Immature natural killer cell (primary cell): ENCODE measurements around the gene ZNF330. TPM values are rescaled to one million over a fixed set of nuclear protein-coding genes. Genes with fewer than 3 reads are reported as not detected.
"Not testable (repeated sequence)": the region's sequence is repeated elsewhere in the genome, so short reads cannot be mapped to it uniquely, and the experiment has no call there.

Source experiments
- DNase-seq, 3 donors: peaks; one replicate each; pipeline ENCODE4 v3.0.0; 2022; ENCODE audit warnings: mixed read lengths in 1 of 3
- H3K27ac Mint-ChIP-seq, 6 donors: one replicate each; pipeline ENCODE4 v1.8.0; 2020; ENCODE audit warnings: mixed read lengths in 6 of 6, mild to moderate bottlenecking in 5 of 6, inconsistent platforms in 4 of 6, moderate library complexity in 3 of 6
- H3K27me3 Mint-ChIP-seq, 3 donors: one replicate each; pipeline ENCODE4 v1.8.0; 2020 to 2021; ENCODE audit warnings: low read depth in 3 of 3, mild to moderate bottlenecking in 3 of 3, mixed read lengths in 3 of 3, moderate library complexity in 3 of 3, inconsistent platforms in 1 of 3
- H3K36me3 Mint-ChIP-seq, 3 donors: one replicate each; pipeline ENCODE4 v1.8.0; 2020; ENCODE audit warnings: mixed read lengths in 3 of 3, inconsistent platforms in 2 of 3, mild to moderate bottlenecking in 2 of 3
- H3K4me1 Mint-ChIP-seq, 2 donors: one replicate each; pipeline ENCODE4 v1.8.0; 2020; ENCODE audit warnings: inconsistent platforms in 2 of 2, mild to moderate bottlenecking in 2 of 2, mixed read lengths in 2 of 2, moderate library complexity in 1 of 2
- H3K4me3 Mint-ChIP-seq, 5 donors: one replicate each; pipeline ENCODE4 v1.8.0; 2020; ENCODE audit warnings: mild to moderate bottlenecking in 5 of 5, mixed read lengths in 5 of 5, inconsistent platforms in 3 of 5, moderate library complexity in 3 of 5
- H3K9me3 Mint-ChIP-seq, 6 donors: one replicate each; pipeline ENCODE4 v1.8.0; 2020; ENCODE audit warnings: mild to moderate bottlenecking in 6 of 6, mixed read lengths in 6 of 6, inconsistent platforms in 4 of 6, moderate library complexity in 3 of 6
- polyA plus RNA-seq, 3 donors: library from polyadenylated mRNA; unstranded; fragments of 300-500 nt; fragmentation: Illumina TruSeq; gene quantifications; one replicate each; pipeline ENCODE4 v1.2.3, GENCODE V29; 2021

ZNF330 gene
- polyA plus RNA-seq, 3 donors from 2014 or later, result 10.1 to 21.1 (median 12.1) TPM

- no peak overlapping the region for H3K27ac Mint-ChIP-seq
- H3K9me3 Mint-ChIP-seq, result no peaks in the 10 kb centered on the region
- no peak overlapping the region for H3K4me3 Mint-ChIP-seq
- H3K36me3 Mint-ChIP-seq, result no peaks in the 10 kb centered on the region
- no peak for DNase-seq
- peaks cover 2 to 13% (median 5%) of the 10 kb centered on the region in 3 donors for H3K27me3 Mint-ChIP-seq
- no peaks in the 10 kb centered on the region for H3K4me1 Mint-ChIP-seq
Observed at GRCh38 chr4:141213550-141213991, 7.1 kb upstream of the ZNF330 start.

GRCh38 chr4:141215030-141215429 lies 5.7 kb upstream of the ZNF330 start:
- Mint-ChIP-seq H3K36me3 (no peaks in the 10 kb centered on the region), H3K4me1 (peaks cover 0 to 2% of the 10 kb centered on the region in 2 donors), H3K27ac (no peak overlapping the region), H3K27me3 (peaks cover 2 to 14% (median 8%) of the 10 kb centered on the region in 3 donors), H3K4me3 (no peak overlapping the region), H3K9me3 (no peaks in the 10 kb centered on the region)
- DNase-seq, result no peak

GRCh38 chr4:141216002-141216761 lies 4.5 kb upstream of the ZNF330 start:
- no peaks in the 10 kb centered on the region for H3K9me3 Mint-ChIP-seq
- no peak for DNase-seq
- peaks cover 6 to 20% (median 15%) of the 10 kb centered on the region in 3 donors for H3K27me3 Mint-ChIP-seq
- H3K27ac Mint-ChIP-seq, result no peak overlapping the region
- H3K36me3 Mint-ChIP-seq, result no peaks in the 10 kb centered on the region
- H3K4me1 Mint-ChIP-seq, result peaks cover 7 to 10% of the 10 kb centered on the region in 2 donors
- no peak overlapping the region for H3K4me3 Mint-ChIP-seq

- peaks cover 0 to 7% (median 0%) of the 10 kb centered on the region in 3 donors for H3K36me3 Mint-ChIP-seq
- DNase-seq, result no peak
- peaks cover 7 to 13% (median 10%) of the 10 kb centered on the region in 3 donors for H3K27me3 Mint-ChIP-seq
- H3K9me3 Mint-ChIP-seq, result no peaks in the 10 kb centered on the region
- H3K4me3 Mint-ChIP-seq, result peak overlapping the region; percentile 91 to 97 (median 93)
- peaks cover 31 to 38% of the 10 kb centered on the region in 2 donors for H3K4me1 Mint-ChIP-seq
- peak overlapping the region; percentile 15 to 97 (median 94) for H3K27ac Mint-ChIP-seq
Observed at GRCh38 chr4:141220271-141220670, 424 bp upstream of the ZNF330 start.

- Mint-ChIP-seq H3K36me3 (peaks cover 9 to 21% (median 9%) of the 10 kb centered on the region in 3 donors), H3K27me3 (peaks cover 7 to 11% (median 7%) of the 10 kb centered on the region in 3 donors), H3K4me3 (no peak overlapping the region), H3K4me1 (peaks cover 31 to 45% of the 10 kb centered on the region in 2 donors), H3K9me3 (peaks cover 0 to 2% (median 0%) of the 10 kb centered on the region in 6 donors), H3K27ac (peak overlapping the region in 4 of 6 donors; percentile 36 to 93 (median 51))
- DNase-seq, result no peak
Observed at GRCh38 chr4:141223418-141223817, 2.7 kb downstream of the ZNF330 start.

- H3K27me3 Mint-ChIP-seq, DNase-seq, H3K27ac Mint-ChIP-seq, H3K9me3 Mint-ChIP-seq, H3K4me3 Mint-ChIP-seq: not testable (repeated sequence)
- Mint-ChIP-seq H3K36me3 (peaks cover 17 to 41% (median 32%) of the 10 kb centered on the region in 3 donors), H3K4me1 (peaks cover 15 to 32% of the 10 kb centered on the region in 2 donors)
Observed at GRCh38 chr4:141227280-141227679, 6.6 kb downstream of the ZNF330 start.

GRCh38 chr4:141229408-141230101 lies 8.9 kb downstream of the ZNF330 start:
- H3K4me3 Mint-ChIP-seq, result no peak overlapping the region
- H3K27me3 Mint-ChIP-seq, result no peaks in the 10 kb centered on the region
- H3K36me3 Mint-ChIP-seq, result peaks cover 25 to 47% (median 40%) of the 10 kb centered on the region in 3 donors
- peak overlapping the region in 3 of 6 donors; percentile 2 to 45 (median 8) for H3K27ac Mint-ChIP-seq
- peaks cover 2 to 16% of the 10 kb centered on the region in 2 donors for H3K4me1 Mint-ChIP-seq
- DNase-seq, result no peak
- peaks cover 0 to 2% (median 0%) of the 10 kb centered on the region in 6 donors for H3K9me3 Mint-ChIP-seq

GRCh38 chr4:141233673-141234072 lies 13.0 kb downstream of the ZNF330 start:
- DNase-seq, result no peak
- H3K4me1 Mint-ChIP-seq, result peaks cover 2 to 8% of the 10 kb centered on the region in 2 donors
- no peak overlapping the region for H3K4me3 Mint-ChIP-seq
- H3K36me3 Mint-ChIP-seq, result peaks cover 22 to 50% (median 41%) of the 10 kb centered on the region in 3 donors
- H3K9me3 Mint-ChIP-seq, result no peaks in the 10 kb centered on the region
- peaks cover 0 to 2% (median 0%) of the 10 kb centered on the region in 3 donors for H3K27me3 Mint-ChIP-seq
- peak overlapping the region in 1 of 6 donors; percentile 39 for H3K27ac Mint-ChIP-seq

GRCh38 chr4:141238186-141238585 lies 17.5 kb downstream of the ZNF330 start:
- no peak for DNase-seq

GRCh38 chr4:141240259-141240658 lies 19.6 kb downstream of the ZNF330 start:
- Mint-ChIP-seq H3K27ac (no peak overlapping the region), H3K4me3 (no peak overlapping the region), H3K4me1 (no peaks in the 10 kb centered on the region), H3K27me3 (peaks cover 0 to 2% (median 0%) of the 10 kb centered on the region in 3 donors), H3K36me3 (peaks cover 7 to 14% (median 8%) of the 10 kb centered on the region in 3 donors), H3K9me3 (no peaks in the 10 kb centered on the region)
- no peak for DNase-seq

More at GRCh38 chr4:141238186-141238585, 17.5 kb downstream of the ZNF330 start:
- Mint-ChIP-seq H3K4me1 (no peaks in the 10 kb centered on the region), H3K27me3 (peaks cover 0 to 2% (median 0%) of the 10 kb centered on the region in 3 donors), H3K9me3 (no peaks in the 10 kb centered on the region), H3K36me3 (peaks cover 13 to 29% (median 21%) of the 10 kb centered on the region in 3 donors), H3K27ac (no peak overlapping the region), H3K4me3 (no peak overlapping the region)

- no peaks in the 10 kb centered on the region for H3K4me1 Mint-ChIP-seq
- no peak overlapping the region for H3K4me3 Mint-ChIP-seq
- peaks cover 2 to 10% (median 6%) of the 10 kb centered on the region in 3 donors for H3K36me3 Mint-ChIP-seq
- no peak for DNase-seq
- H3K9me3 Mint-ChIP-seq, result no peaks in the 10 kb centered on the region
- H3K27ac Mint-ChIP-seq, result no peak overlapping the region
- H3K27me3 Mint-ChIP-seq, result peaks cover 0 to 2% (median 0%) of the 10 kb centered on the region in 3 donors
Observed at GRCh38 chr4:141240671-141241070, 20.0 kb downstream of the ZNF330 start.

- no peak for DNase-seq
- Mint-ChIP-seq H3K27me3 (peaks cover 0 to 1% (median under 1%) of the 10 kb centered on the region in 3 donors), H3K4me3 (no peak overlapping the region), H3K4me1 (no peaks in the 10 kb centered on the region), H3K9me3 (no peaks in the 10 kb centered on the region), H3K36me3 (peaks cover 0 to 2% (median under 1%) of the 10 kb centered on the region in 3 donors), H3K27ac (no peak overlapping the region)
Observed at GRCh38 chr4:141241986-141242385, 21.3 kb downstream of the ZNF330 start.

- Mint-ChIP-seq H3K36me3 (peaks cover 0 to 2% (median 0%) of the 10 kb centered on the region in 3 donors), H3K27ac (no peak overlapping the region), H3K9me3 (no peaks in the 10 kb centered on the region), H3K4me1 (no peaks in the 10 kb centered on the region), H3K27me3 (peaks cover 0 to 1% (median 0%) of the 10 kb centered on the region in 3 donors), H3K4me3 (no peak overlapping the region)
- DNase-seq, result no peak
Observed at GRCh38 chr4:141244419-141244818, 23.7 kb downstream of the ZNF330 start.

- DNase-seq, result no peak
- H3K36me3 Mint-ChIP-seq, result peaks cover 0 to 2% (median 0%) of the 10 kb centered on the region in 3 donors
- H3K9me3 Mint-ChIP-seq, result no peaks in the 10 kb centered on the region
- H3K27me3 Mint-ChIP-seq, result peaks cover 0 to 1% (median 0%) of the 10 kb centered on the region in 3 donors
- H3K4me3 Mint-ChIP-seq, result no peak overlapping the region
- H3K27ac Mint-ChIP-seq, result no peak overlapping the region
- H3K4me1 Mint-ChIP-seq, result no peaks in the 10 kb centered on the region
Observed at GRCh38 chr4:141246243-141246642, 25.5 kb downstream of the ZNF330 start.
